Suppressor macrophage treated with lipopolysaccharide for 4 hours (primary cell): ENCODE results near the gene NELFE.
"Not testable (repeated sequence)": the region's sequence is repeated elsewhere in the genome, so short reads cannot be mapped to it uniquely, and the experiment has no call there.

ENCODE experiments used
- DNase-seq: peaks from one replicate; pipeline ENCODE4 v3.0.0-alpha.2; 2020

The NELFE gene

GRCh38 chr6:31958741-31959739 is at the start of gene NELFE, which contains the start of gene SKIC2:
Gene NELFE, minus strand, starts transcription at chr6:31958971. Its CDS starts 525 bp downstream, at chr6:31958446.
Gene SKIC2, plus strand, starts transcription at chr6:31959175. Its CDS starts 18 bp downstream, at chr6:31959193.
- DNase-seq, result peak; percentile 99

DNA sequence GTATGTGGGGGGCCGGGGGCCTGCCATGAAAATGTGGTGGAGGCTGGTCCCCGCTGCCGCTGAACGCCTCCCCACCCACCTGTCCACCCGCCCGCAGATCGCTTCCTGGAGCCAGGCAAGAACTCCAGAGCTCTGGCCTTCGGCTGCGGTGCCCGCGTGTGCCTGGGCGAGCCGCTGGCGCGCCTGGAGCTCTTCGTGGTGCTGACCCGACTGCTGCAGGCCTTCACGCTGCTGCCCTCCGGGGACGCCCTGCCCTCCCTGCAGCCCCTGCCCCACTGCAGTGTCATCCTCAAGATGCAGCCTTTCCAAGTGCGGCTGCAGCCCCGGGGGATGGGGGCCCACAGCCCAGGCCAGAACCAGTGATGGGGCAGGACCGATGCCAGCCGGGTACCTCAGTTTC is 49.3 kb upstream of the NELFE start:
- DNase-seq, result not testable (repeated sequence)

- DNase-seq, result not testable (repeated sequence)
These were observed 48.3 kb upstream of the NELFE start for GRCh38 chr6:32007086-32007485.

DNA sequence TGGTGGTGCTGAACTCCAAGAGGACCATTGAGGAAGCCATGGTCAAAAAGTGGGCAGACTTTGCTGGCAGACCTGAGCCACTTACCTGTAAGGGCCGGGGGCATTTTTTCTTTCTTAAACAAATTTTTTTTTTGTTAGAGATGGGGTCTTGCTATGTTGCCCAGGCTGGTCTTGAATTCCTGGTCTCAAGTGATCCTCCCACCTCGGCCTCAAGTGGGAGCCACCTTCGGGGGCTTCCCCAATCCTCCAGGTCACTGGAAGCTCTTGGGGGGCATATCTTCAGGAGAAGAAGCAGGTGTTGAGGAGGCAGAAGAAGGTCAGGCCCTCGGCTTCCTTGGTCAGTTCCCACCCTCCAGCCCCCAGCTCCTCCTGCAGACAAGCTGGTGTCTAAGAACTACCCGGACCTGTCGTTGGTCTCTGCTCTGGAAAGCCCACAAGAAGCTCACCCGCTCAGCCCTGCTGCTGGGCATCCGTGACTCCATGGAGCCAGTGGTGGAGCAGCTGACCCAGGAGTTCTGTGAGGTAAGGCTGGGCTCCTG is 47.3 kb upstream of the NELFE start:
- DNase-seq, result not testable (repeated sequence)

DNA sequence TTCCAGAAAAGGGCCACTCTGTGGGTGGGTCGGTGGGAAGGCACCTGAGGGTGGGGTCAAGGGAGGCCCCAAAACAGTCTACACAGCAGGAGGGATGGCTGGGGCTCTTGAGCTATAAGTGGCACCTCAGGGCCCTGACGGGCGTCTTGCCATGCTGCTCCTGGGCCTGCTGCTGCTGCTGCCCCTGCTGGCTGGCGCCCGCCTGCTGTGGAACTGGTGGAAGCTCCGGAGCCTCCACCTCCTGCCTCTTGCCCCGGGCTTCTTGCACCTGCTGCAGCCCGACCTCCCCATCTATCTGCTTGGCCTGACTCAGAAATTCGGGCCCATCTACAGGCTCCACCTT is 46.7 kb upstream of the NELFE start:
- DNase-seq, result not testable (repeated sequence)

- DNase-seq, result not testable (repeated sequence)
These were observed 46.2 kb upstream of the NELFE start for GRCh38 chr6:32004864-32005537.

- not testable (repeated sequence) for DNase-seq
These were observed 45.6 kb upstream of the NELFE start for GRCh38 chr6:32004393-32004792.

- DNase-seq, result not testable (repeated sequence)
These were observed 44.5 kb upstream of the NELFE start for GRCh38 chr6:32003301-32003700.

DNA sequence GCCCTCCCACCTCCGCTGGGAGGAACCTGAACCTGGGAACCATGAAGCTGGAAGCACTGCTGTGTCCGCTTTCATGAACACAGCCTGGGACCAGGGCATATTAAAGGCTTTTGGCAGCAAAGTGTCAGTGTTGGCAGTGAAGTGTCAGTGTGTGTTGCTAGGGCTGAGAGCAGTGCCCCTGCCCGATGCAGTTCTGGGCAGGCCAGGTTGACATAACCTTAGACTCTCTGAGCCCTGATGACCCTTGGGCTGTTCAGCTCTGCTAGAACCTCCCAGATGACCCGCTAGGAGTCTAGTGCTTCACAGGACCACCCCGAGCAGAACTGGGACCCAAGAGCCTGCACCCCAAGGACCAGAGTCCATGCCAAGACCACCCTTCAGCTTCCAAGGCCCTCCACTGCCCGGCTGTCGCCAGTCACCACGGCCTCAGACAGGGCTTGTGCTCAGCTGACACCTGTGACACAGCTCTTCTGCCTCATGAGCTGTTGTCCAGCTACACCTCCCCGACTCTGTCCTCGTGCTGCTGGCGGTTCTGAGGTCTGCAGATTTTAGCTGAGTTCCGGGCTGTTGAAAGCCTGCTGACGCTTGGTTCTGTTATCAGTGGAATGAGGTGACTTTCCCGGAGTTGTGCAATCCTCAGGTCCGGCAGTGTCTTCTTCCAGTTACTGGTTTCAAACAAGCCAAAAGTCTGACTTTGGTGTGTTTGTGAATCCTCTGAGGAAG is 43.9 kb upstream of the NELFE start:
- not testable (repeated sequence) for DNase-seq

DNA sequence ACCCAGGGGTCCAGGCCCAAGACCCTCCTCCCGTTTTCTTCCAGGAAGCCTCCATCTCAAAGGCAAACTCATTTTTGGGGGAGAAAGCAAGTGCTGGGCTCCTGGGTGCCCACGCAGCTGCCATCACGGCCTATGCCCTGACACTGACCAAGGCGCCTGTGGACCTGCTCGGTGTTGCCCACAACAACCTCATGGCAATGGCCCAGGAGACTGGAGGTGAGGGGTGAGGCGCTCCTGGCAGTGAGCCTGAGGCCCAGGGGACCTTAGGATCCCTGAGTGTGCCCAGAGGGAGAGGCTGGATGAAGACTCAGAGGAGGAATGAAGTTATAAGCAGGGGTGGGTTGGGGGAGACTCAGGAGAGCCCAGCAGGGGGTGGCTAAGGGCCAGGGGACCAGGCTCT is 37.6 kb upstream of the NELFE start:
- DNase-seq, result not testable (repeated sequence)

DNA sequence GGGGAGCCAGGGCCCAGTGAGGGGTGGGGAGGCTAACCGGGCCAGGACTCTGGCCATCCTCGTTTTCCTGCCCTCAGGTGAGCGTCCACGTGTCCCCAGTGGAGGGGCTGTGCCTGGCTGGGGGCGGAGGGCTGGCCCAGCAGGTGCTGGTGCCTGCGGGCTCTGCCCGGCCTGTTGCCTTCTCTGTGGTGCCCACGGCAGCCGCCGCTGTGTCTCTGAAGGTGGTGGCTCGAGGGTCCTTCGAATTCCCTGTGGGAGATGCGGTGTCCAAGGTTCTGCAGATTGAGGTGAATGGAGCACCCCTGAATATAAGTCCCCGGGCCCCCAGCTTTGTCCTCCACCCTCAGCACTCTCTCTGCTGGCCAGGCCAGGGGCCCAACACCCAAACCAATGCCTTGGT is 35.6 kb upstream of the NELFE start:
- DNase-seq, result not testable (repeated sequence)

- DNase-seq, result not testable (repeated sequence)
These were observed 30.6 kb upstream of the NELFE start for GRCh38 chr6:31989363-31989762.

- not testable (repeated sequence) for DNase-seq
These were observed 23.0 kb upstream of the NELFE start, which contains the start of gene C4A for GRCh38 chr6:31981744-31982143. Gene C4A, plus strand, starts transcription at chr6:31982057. Its CDS starts 51 bp downstream, at chr6:31982108.

GRCh38 chr6:31980998-31981397 is 22.2 kb upstream of the NELFE start:
- DNase-seq, result not testable (repeated sequence)

GRCh38 chr6:31980195-31980876 is 21.6 kb upstream of the NELFE start:
- not testable (repeated sequence) for DNase-seq

DNA sequence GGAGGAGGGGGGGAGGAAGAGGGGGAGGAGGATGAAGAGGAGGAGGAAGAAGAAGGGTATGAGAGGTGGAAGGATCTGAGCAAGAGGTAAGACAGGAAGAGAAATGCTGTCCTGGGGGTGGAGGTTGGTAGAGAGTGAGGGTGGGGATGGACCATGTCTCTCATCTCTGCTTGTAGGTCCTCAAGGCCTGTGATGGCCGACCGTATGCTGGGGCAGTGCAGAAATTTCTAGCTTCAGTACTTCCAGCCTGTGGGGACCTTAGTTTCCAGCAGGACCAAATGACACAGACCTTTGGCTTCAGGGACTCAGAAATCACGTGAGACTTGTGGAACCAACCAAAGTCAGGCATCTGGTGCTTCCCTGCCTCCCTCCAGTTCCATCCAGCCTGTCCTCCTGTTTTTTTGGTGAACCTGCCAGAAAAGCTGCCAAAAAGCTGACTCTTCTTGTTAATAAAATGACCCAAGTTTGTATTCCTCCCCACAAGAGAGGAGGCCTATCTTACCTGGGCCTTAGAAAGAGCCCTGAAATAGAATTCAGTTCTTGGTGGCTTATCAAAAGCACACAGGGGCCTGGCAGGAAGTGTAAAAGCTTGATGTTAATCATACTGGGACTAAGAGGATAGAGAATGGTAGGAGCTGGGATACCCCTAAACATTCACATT is 20.6 kb upstream of the NELFE start:
- DNase-seq, result no peak

DNA sequence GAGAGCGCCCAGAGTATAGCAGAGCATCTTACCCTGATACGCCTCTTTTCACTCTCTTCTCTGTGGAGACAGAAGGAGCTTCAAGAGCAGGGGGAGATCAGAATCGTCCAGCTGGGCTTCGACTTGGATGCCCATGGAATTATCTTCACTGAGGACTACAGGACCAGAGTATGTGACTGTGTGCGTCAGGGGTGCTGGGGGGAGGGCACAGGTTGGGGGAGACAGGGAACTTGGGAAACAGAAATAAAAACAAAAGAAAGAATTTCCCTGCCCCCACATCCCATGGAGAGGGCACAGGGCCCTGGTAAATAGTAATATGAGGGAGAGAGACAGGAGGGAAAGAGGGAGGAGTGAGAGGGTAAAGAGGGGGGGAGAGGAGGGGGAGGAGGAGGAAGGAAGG is 20.1 kb upstream of the NELFE start:
- DNase-seq, result no peak

DNA sequence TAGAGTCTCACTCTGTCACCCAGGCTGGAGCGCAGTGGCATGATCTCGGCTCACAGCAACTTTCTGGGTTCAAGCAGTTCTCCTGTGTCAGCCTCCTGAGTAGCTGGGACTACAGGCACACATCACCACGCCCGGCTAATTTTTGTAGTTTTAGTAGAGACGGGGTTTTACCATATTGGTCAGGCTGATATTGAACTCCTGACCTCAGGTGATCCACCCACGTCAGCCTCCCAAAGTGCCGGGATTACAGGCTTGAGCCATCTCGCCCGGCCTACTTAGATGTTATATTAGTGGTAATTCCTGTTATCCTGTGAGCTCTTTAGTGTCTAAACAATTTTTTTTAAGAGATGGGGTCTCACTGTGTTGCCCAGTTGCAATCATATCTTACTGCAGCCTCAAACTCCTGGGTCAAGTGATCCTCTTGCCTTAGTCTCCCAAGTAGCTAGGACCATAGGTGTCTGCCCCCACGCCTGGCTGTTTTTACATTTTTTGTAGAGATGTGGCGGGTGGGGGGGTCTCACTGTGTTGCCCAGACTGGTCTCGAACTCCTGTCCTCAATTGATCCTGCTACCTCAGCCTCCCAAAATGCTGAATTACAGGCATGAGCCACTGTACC is 19.2 kb upstream of the NELFE start:
- DNase-seq, result no peak

DNA sequence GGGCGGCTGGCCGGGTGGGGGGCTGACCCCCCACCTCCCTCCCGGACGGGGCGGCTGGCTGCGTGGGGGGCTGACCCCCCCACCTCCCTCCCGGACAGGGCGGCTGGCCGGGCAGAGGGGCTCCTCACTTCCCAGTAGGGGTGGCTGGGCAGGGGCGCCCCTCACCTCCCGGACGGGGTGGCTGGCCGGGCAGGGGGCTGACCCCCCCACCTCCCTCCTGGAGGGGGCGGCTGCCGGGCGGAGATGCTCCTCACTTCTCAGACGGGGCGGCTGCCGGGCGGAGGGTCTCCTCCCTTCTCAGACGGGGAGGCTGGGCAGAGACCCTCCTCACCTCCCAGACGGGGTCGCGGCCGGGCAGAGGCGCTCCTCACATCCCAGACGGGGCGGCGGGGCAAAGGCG is 17.3 kb upstream of the NELFE start:
- not testable (repeated sequence) for DNase-seq

- peak; percentile 60 for DNase-seq
These were observed 14.1 kb upstream of the NELFE start for GRCh38 chr6:31972709-31973350.
